ENCODE data around the gene PCDH15.

DNA sequence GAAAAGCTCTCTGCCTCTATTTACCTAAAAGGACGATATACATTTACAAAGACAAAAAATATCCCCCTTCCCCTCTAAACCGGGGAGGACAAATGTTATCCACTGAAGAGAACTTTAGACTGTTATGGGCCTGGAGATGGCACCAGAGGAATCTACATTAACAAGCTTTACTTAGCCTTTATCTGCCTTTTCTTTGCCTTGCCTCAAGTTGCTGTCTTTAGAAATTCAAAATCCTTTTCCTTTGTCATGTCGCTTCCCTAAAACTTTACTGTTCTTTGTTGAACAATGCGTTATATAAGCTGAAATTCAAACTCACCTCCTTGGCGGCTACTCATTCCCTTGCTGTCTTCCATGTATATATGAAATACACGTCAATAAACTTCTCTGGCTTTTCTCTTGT lies 405.0 kb downstream of the PCDH15 start:
- TF ChIP-seq, protein P1, sequence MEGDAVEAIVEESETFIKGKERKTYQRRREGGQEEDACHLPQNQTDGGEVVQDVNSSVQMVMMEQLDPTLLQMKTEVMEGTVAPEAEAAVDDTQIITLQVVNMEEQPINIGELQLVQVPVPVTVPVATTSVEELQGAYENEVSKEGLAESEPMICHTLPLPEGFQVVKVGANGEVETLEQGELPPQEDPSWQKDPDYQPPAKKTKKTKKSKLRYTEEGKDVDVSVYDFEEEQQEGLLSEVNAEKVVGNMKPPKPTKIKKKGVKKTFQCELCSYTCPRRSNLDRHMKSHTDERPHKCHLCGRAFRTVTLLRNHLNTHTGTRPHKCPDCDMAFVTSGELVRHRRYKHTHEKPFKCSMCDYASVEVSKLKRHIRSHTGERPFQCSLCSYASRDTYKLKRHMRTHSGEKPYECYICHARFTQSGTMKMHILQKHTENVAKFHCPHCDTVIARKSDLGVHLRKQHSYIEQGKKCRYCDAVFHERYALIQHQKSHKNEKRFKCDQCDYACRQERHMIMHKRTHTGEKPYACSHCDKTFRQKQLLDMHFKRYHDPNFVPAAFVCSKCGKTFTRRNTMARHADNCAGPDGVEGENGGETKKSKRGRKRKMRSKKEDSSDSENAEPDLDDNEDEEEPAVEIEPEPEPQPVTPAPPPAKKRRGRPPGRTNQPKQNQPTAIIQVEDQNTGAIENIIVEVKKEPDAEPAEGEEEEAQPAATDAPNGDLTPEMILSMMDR (IDR thresholded peaks at IDR 0.05) = no peak
- TF ChIP-seq POLR2A (IDR thresholded peaks at IDR 0.05) = no peak

Data from testis (tissue), 2 donors.